HCT116 (cell line): ENCODE data around the gene CIB4. TPM values are rescaled to one million over a fixed set of nuclear protein-coding genes. Genes with fewer than 3 reads are reported as not detected.
A peak's percentile ranks its signal among the peaks of the same experiment; 100 is the strongest.

Source experiments
- ATAC-seq: fragments of 200-7000 bp; cut with Tn5 transposase; 2 replicates; pipeline ENCODE4 v1.9.1; 2020; ENCODE audit warnings: mild to moderate bottlenecking, moderate library complexity
- BruUV-seq: library from RNA; stranded (reverse); fragments of 400-500 nt; replicated peaks from 2 replicates; lab custom pipeline; 2021; lab: Mats Ljungman, UMichigan
- CTCF ChIA-PET: fragments of 300-600 bp; sonication (Branson Sonifier 250); formaldehyde crosslinking; loops from one replicate; lab custom pipeline; 2021; ENCODE audit warnings: antibody characterized with exemption; lab: Charles Lee
- POLR2A ChIA-PET: fragments of 300-600, 350-600 bp; sonication (Branson Sonifier 250); formaldehyde crosslinking; loops from one replicate; lab custom pipeline; 2021; ENCODE audit warnings: antibody characterized with exemption; lab: Charles Lee
- RAD21 ChIA-PET, 2 experiments: fragments of 300-600 bp; sonication (Branson Sonifier 250); formaldehyde crosslinking; loops; one replicate each; lab custom pipeline; 2023; ENCODE audit warnings: low total read pairs in 2 of 2; ENCODE audit not compliant: uncharacterized antibody in 2 of 2, unreplicated experiment in 2 of 2, low non-redundant PET in 1 of 2; lab: Charles Lee
- DNase-seq: peaks from one replicate; pipeline ENCODE4 v3.0.0-alpha.2; 2010; ENCODE audit warnings: low read depth, low spot score
- H2AFZ ChIP-seq: fragments of 200-600 bp; shearing (Covaris generic), sonication (generic); 2 replicates; pipeline ENCODE4 v1.6.1; 2017; ENCODE audit warnings: low read depth, mixed run types, mixed read lengths, antibody characterized with exemption, low read length; ENCODE audit not compliant: poor library complexity, severe bottlenecking
- H3K27ac ChIP-seq: 2 replicates; pipeline ENCODE4 v1.5.1; 2012; ENCODE audit warnings: low read depth, low read length
- H3K27me3 ChIP-seq: fragments of 200-600 bp; sonication (generic); 2 replicates; pipeline ENCODE4 v1.6.1; 2016; ENCODE audit warnings: mixed run types, low read length, mixed read lengths; ENCODE audit not compliant: insufficient read depth
- H3K36me3 ChIP-seq, 2 experiments: fragments of 200-500 bp in 1 of 2; fragments of 200-600 bp in 1 of 2; sonication (Bioruptor generic) in 1 of 2; sonication (generic) in 1 of 2; 2 replicates each; pipeline versions ENCODE4 v1.5.1 to v1.6.1; 2014 to 2016; ENCODE audit warnings: low read length in 2 of 2, inconsistent platforms in 1 of 2, mixed read lengths in 1 of 2, mixed run types in 1 of 2; ENCODE audit not compliant: insufficient read depth in 2 of 2, control insufficient read depth in 1 of 2
- H3K4me1 ChIP-seq, 2 experiments: fragments of 200-600 bp in 1 of 2; sonication (generic) in 1 of 2; 2 replicates each; pipeline versions ENCODE4 v1.5.1 to v1.6.1; 2012 to 2017; ENCODE audit warnings: low read length in 2 of 2, inconsistent platforms in 1 of 2, mild to moderate bottlenecking in 1 of 2, mixed read lengths in 1 of 2, mixed run types in 1 of 2, moderate library complexity in 1 of 2; ENCODE audit not compliant: insufficient read depth in 2 of 2, control insufficient read depth in 1 of 2
- H3K4me2 ChIP-seq: fragments of 200-600 bp; sonication (generic); 2 replicates; pipeline ENCODE4 v1.6.1; 2017; ENCODE audit warnings: mixed run types, low read length, mixed read lengths
- H3K4me3 ChIP-seq, 2 experiments: fragments of 200-600 bp in 1 of 2; sonication (generic) in 1 of 2; replicated peaks in 1 of 2; 2 replicates each; pipeline ENCODE4 v1.5.1; 2011 to 2016; ENCODE audit warnings: low read length in 2 of 2, control low read depth in 1 of 2, low read depth in 1 of 2, mild to moderate bottlenecking in 1 of 2, mixed read lengths in 1 of 2, mixed run types in 1 of 2
- H3K79me2 ChIP-seq: fragments of 200-600 bp; sonication (generic); 2 replicates; pipeline ENCODE4 v1.6.1; 2017; ENCODE audit warnings: mild to moderate bottlenecking, mixed run types, low read length, moderate library complexity, mixed read lengths; ENCODE audit not compliant: insufficient read depth
- H3K9ac ChIP-seq: fragments of 200-600 bp; sonication (generic); 2 replicates; pipeline ENCODE4 v1.6.1; 2016; ENCODE audit warnings: low read length, mixed read lengths
- H3K9me2 ChIP-seq: fragments of 200-600 bp; sonication (generic), shearing (Covaris generic); 2 replicates; pipeline ENCODE4 v1.6.1; 2017; ENCODE audit warnings: mixed run types, mild to moderate bottlenecking, moderate library complexity; ENCODE audit not compliant: insufficient read depth
- H3K9me3 ChIP-seq, 2 experiments: fragments of 200-500 bp in 1 of 2; fragments of 200-600 bp in 1 of 2; sonication (Bioruptor generic) in 1 of 2; sonication (generic) in 1 of 2; 2 replicates each; pipeline ENCODE4 v1.6.1; 2014 to 2017; ENCODE audit warnings: low read length in 2 of 2, mixed read lengths in 2 of 2, inconsistent platforms in 1 of 2, low read depth in 1 of 2, mild to moderate bottlenecking in 1 of 2, mixed run types in 1 of 2, moderate library complexity in 1 of 2; ENCODE audit not compliant: control insufficient read depth in 1 of 2, insufficient read depth in 1 of 2
- H4K20me1 ChIP-seq: fragments of 200-600 bp; sonication (generic), shearing (Covaris generic); 2 replicates; pipeline ENCODE4 v1.6.1; 2017; ENCODE audit warnings: mixed run types, mild to moderate bottlenecking, moderate library complexity; ENCODE audit not compliant: insufficient read depth
- CBX3 ChIP-seq: IDR thresholded peaks from 2 replicates; pipeline ENCODE4 v1.6.1; 2012; ENCODE audit warnings: low read depth
- CEBPB ChIP-seq: IDR thresholded peaks from 2 replicates; pipeline ENCODE4 v1.6.1; 2012; ENCODE audit warnings: low read depth
- EZH2 ChIP-seq: fragments of 200-600 bp; sonication (generic); IDR thresholded peaks from 2 replicates; pipeline ENCODE4 v1.6.1; 2017; ENCODE audit warnings: antibody characterized with exemption, mixed run types
- FOSL1 ChIP-seq: IDR thresholded peaks from 2 replicates; pipeline ENCODE4 v1.6.1; 2012; ENCODE audit warnings: low read depth
- SIN3A ChIP-seq: IDR thresholded peaks from 2 replicates; pipeline ENCODE4 v1.6.1; 2012; ENCODE audit warnings: low read depth
- SP1 ChIP-seq: IDR thresholded peaks from 2 replicates; pipeline ENCODE4 v1.6.1; 2012; ENCODE audit warnings: low read depth
- SRF ChIP-seq: IDR thresholded peaks from 2 replicates; pipeline ENCODE4 v1.6.1; 2012; ENCODE audit warnings: low read depth
- intact Hi-C: fragments of 100-400 bp; cut with micrococcal nuclease; formaldehyde crosslinking; loops from 2 replicates; pipeline ENCODE4 v1.10.0; 2022
- total RNA-seq: library from RNA; stranded (reverse); gene quantifications from one replicate; pipeline ENCODE4 v1.2.1, GENCODE V29; 2021; ENCODE audit not compliant: unreplicated experiment

CIB4 gene
- total RNA-seq, 1 experiment from 2014 or later: not detected

- H3K9me2 ChIP-seq: no peaks in the 10 kb centered on the region
- ATAC-seq (peak; percentile 90), DNase-seq (peak; percentile 13)
- H3K36me3 ChIP-seq: no peaks in the 10 kb centered on the region
- TF ChIP-seq SP1 (peak; percentile 27; the same call in 1 of the 2 replicates), CEBPB (peak; percentile 74), CBX3 (no peak), FOSL1 (no peak)
- no peak overlapping the region for H3K27ac ChIP-seq
- H4K20me1 ChIP-seq: no peaks in the 10 kb centered on the region
- H3K27me3 ChIP-seq: 0 out of 2 replicates have a peak, but pooled peaks cover 5% of the 10 kb centered on the region
- RAD21 ChIA-PET: no interaction called here
- H3K4me2 ChIP-seq: peak overlapping the region; percentile 60
- H3K4me1 ChIP-seq: peaks cover 8 to 20% of the 10 kb centered on the region in 2 experiments; a peak in 3 of 4 replicates
- no TSS peak for BruUV-seq
- no peak overlapping the region for H3K4me3 ChIP-seq
- no peaks in the 10 kb centered on the region for H3K9me3 ChIP-seq
- intact Hi-C loops: no loop called here
- no peak overlapping the region for H3K9ac ChIP-seq
- CTCF ChIA-PET: interaction anchor here (1.0 kb wide), 1 partner anchor 376 kb away, joined by 3 read pairs; no protein-coding TSS in a partner anchor
- POLR2A ChIA-PET: interaction anchor here (1.2 kb wide), 2 partner anchors 9 to 83 kb away, joined by 4 to 5 read pairs; no protein-coding TSS in a partner anchor
- H3K79me2 ChIP-seq: no peaks in the 10 kb centered on the region
- H2AFZ ChIP-seq: peak overlapping the region; percentile 87
These were observed 828 bp downstream of the CIB4 start for GRCh38 chr2:26640331-26640745.

- no peak for DNase-seq
These were observed 1.4 kb downstream of the CIB4 start for GRCh38 chr2:26639685-26640243.

More at GRCh38 chr2:26639685-26640243, 1.4 kb downstream of the CIB4 start:
- TF ChIP-seq SIN3A (no peak), SRF (no peak), EZH2 (no peak)
- H2AFZ ChIP-seq: no peak overlapping the region
- ChIA-PET CTCF (no interaction called here), POLR2A (interaction anchor here (1.2 kb wide), 2 partner anchors 8 to 84 kb away, joined by 4 to 5 read pairs; no protein-coding TSS in a partner anchor), RAD21 (no interaction called here)
- no peak overlapping the region for H3K4me3 ChIP-seq
- no peaks in the 10 kb centered on the region for H3K9me3 ChIP-seq
- H4K20me1 ChIP-seq: no peaks in the 10 kb centered on the region
- intact Hi-C loops: no loop called here
- peak overlapping the region; percentile 60 for H3K4me2 ChIP-seq
- BruUV-seq: no TSS peak
- H3K9me2 ChIP-seq: no peaks in the 10 kb centered on the region
- no peaks in the 10 kb centered on the region for H3K36me3 ChIP-seq
- ATAC-seq: 0 out of 2 replicates have a peak, but pooled peaks have one; percentile 7
- H3K4me1 ChIP-seq: peaks cover 8 to 20% of the 10 kb centered on the region in 2 experiments; a peak in 3 of 4 replicates
- H3K27ac ChIP-seq: no peak overlapping the region
- 0 out of 2 replicates have a peak, but pooled peaks cover 5% of the 10 kb centered on the region for H3K27me3 ChIP-seq
- no peak overlapping the region for H3K9ac ChIP-seq
- H3K79me2 ChIP-seq: no peaks in the 10 kb centered on the region
